Right ventricle myocardium inferior (tissue), 1 donor: ENCODE results near the gene RBM26. TPM values are rescaled to one million over a fixed set of nuclear protein-coding genes. Genes with fewer than 3 reads are reported as not detected.
A peak's percentile ranks its signal among the peaks of the same experiment; 100 is the strongest.

Source experiments
- ATAC-seq: fragments of 200-7000 bp; cut with Tn5 transposase; one replicate; pipeline ENCODE4 v1.9.1; 2020; ENCODE audit warnings: mild to moderate bottlenecking, moderate library complexity
- DNase-seq: peaks from one replicate; pipeline ENCODE4 v3.0.0; 2021; ENCODE audit errors: missing footprints
- intact Hi-C: fragments of 100-400 bp; cut with DNase I; formaldehyde crosslinking; loops from one replicate; pipeline ENCODE4 v1.11.0; 2022
- total RNA-seq: library from RNA; stranded (reverse); fragmentation: NEBNext Ultra II Directional; extraction: Animal tissue kit (Norgen Biotek cat#: 25700); gene quantifications from one replicate; pipeline ENCODE4 v1.2.1, GENCODE V29; 2021
- donor health status: DM: no; HTN: yes; CAD: no; lungs with severe emphysema.

The RBM26 gene
- total RNA-seq, 1 donor from 2014 or later = 19.2 TPM

DNA sequence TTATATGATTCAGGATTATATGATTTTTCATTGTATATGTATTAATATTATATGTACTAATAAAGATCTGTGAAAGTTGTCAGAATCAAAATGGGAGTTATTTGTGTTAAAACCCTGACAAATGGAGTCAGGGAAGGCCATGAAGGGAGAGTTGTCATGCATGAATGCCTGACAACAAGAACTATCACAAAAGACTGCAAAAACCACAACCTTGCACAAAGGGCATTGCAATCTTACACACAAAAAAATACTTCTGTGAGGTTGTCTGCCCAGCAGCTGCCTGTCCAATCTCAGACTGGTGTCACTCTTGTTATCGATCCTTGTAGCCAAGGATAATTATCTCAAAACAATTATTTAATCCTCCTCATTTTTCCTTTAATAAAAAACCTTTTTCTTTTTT, 21.2 kb upstream of the RBM26 start:
- intact Hi-C loops = loop anchor here (10.0 kb wide), 1 partner anchor 1598 kb away; no protein-coding TSS in a partner anchor
- no peak for ATAC-seq
- no peak for DNase-seq

DNA sequence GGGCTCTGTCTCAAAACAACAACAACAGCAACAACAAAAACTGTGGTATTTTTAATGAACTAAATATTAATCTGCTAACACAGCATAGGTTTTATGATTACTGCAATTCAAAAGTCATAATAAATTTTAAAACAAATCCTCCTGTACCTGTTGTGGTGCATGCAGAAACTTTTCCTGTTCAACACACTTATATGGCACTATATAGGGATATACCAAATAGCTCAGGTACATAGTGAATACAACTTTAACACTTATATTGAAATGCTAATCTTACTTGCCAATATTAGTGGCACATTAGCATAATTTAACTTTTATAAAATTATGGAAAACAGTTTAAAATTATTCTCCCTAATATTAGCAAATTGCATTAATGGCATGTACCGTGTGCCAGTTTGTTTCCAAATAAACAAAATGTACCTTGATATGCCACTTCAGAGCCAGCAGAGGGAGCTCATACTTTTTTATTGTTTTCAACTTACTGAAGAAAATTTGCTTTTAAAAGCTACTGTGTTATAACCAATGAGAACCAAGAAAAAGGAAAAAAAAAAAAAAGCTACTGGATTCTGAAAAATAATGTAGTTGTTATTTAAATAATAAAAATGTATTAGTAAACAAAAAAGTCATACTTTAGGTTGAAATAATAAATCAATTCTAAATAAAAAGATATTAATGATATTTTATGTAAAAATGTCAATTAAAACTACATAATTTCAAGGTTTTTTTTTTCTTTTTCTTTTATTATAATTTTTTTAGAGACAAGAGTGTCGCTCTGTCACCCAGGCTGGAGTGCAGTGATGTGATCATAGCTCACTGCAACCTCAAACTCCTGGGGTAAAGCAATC, 18.0 kb upstream of the RBM26 start:
- DNase-seq = no peak
- no peak for ATAC-seq
- intact Hi-C loops = loop anchor here (1.0 to 10.0 kb wide), 2 partner anchors 117 to 1601 kb away; no protein-coding TSS in a partner anchor

DNA sequence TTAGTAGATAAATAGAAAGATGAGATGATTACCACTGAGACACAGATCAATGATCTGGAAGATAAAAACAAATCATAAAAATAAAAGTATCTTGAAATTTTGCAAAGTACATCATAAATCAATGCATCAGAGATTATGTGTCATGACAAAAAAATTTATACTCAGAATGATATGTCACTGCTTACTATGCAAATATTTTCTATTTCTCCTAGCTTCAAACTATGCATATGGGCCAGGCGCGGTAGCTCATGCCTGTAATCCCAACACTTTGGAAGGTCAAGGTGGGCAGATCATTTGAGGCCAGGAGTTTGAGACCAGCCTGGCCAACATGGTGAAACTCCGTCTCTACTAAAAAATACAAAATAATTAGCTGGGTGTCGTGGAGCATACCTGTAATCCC, 17.3 kb upstream of the RBM26 start:
- no peak for ATAC-seq
- intact Hi-C loops = loop anchor here (1.0 to 10.0 kb wide), 2 partner anchors 118 to 1601 kb away; no protein-coding TSS in a partner anchor
- no peak for DNase-seq

DNA sequence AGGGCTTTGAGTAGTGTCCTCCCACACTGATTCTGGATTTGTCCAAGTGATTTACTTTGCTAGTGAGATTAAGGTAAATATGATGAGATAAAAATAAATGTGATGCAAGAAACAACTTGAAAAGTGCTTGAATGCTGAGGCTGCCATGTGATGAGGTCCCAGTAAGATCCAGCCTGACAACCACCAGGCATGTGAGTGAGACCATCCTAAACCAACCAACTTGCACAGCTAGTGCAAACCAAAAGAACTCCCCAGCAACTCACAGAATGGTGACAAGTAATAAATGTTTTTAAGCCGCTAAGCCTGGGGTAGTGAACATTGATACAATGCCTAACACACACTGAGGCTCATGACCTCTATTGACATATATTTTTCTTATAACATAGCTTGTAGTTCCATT, 13.3 kb upstream of the RBM26 start:
- DNase-seq (no peak), ATAC-seq (no peak)
- intact Hi-C loops = no loop called here

DNA sequence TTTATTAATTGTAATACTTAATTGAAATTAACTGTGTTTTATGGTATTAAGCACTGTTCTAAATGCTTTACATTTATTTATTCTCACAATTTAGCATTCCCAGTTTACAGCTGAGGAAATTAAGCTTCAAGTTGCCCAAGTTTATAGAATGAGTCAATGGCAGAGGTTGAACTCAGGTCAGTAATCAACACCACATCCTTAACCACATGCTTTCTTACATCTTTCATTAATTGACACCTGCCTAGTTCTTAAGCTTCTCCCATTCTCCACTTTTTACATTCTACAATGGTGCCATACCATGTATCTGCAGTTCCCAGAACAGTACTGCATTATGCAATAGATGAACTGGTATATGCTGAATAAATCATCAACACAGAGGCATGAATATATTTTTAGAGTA, 11.7 kb upstream of the RBM26 start:
- intact Hi-C loops = no loop called here
- no peak for ATAC-seq
- DNase-seq = no peak

DNA sequence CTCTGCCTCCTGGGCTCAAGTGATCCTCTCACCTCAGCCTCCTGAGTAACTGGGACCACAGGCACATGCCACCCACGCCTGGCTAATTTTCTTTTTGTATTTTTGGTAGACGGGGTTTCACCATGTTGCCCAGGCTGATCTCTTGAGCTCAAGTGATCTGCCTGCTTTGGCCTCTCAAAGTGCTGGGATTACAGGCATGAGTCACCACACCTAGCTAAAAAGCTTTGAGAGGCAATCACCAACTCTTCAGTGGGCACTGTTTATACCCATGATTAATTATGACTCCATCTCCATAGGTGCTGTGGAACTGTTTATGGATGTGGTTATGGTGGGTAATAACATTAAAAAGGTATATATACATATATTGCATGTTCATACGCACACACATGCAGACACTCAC, 7.5 kb upstream of the RBM26 start:
- DNase-seq = no peak
- intact Hi-C loops = no loop called here
- no peak for ATAC-seq

DNA sequence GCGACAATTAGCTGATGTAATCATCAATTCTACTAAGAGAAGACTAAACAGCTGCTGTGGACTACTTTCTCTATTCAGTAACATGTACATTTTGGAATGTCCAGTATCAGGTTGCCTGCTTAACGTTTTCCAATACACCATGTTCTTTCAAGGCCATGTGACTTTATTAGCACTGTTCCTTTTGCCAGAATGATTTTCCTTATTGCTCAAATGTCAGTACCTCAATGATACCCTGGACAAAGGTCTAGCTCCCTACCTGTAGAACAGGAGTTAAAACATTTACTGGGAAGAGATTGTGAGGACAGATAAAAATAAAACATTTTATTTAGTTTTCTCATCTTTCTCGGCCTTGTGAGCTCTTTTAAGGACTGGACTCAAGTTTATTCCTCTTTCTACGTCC, 3.8 kb upstream of the RBM26 start:
- no peak for DNase-seq
- no peak for ATAC-seq
- intact Hi-C loops = loop anchor here (10.0 kb wide), 1 partner anchor 935 kb away; the partner anchor contains the start of gene SPRY2

DNA sequence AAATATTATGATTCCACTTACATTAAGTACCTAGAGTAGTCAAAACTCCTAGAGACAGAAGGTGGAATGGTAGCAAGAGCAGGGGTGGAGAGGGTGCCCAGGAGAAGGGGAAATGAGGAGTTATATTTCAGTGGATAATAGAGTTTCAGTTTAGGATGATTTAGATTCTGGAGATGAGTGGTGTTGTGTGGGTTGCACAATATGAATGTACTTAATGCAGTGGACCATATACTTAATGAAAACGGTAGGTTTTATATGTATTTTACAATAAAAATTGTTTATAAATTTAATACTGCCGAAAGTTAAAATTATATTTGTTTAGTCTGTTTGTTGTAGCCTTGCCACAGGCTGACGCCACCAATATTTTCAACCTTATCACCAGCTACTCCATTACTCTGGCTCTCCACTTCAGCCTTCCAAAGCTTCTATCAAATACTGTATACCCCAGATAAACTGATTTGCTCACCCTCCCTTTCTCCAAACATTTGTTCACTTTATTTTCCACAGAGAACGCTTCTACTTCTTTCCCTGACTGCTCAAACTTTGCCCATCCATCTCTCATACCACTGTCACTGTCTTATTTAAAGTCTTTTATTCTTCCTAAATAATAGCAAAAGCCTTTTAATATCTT, 1.4 kb upstream of the RBM26 start:
- ATAC-seq = no peak

DNA sequence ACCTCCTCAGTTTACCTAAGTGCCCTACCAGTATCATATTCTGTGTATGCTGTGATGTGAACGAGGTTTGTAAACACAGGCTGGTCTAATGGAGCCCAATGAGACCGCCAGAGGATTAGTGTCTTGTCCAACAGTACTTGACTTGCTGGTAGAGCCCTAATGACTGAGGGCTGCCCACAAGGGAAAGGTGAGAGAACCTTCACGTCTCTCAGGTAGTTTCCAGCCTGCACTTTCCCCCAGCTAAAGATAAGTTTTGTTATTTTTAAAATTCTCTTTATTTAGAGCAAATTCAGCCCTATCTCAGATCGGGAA, 498 bp upstream of the RBM26 start:
- ATAC-seq (peak; percentile 24), DNase-seq (no peak)
- intact Hi-C loops = loop anchor here (10.0 kb wide), 1 partner anchor 938 kb away; the partner anchor contains the start of gene SPRY2

More for the DNA sequence above, 1.4 kb upstream of the RBM26 start:
- intact Hi-C loops = loop anchor here (10.0 kb wide), 1 partner anchor 937 kb away; the partner anchor contains the start of gene SPRY2
- no peak for DNase-seq

DNA sequence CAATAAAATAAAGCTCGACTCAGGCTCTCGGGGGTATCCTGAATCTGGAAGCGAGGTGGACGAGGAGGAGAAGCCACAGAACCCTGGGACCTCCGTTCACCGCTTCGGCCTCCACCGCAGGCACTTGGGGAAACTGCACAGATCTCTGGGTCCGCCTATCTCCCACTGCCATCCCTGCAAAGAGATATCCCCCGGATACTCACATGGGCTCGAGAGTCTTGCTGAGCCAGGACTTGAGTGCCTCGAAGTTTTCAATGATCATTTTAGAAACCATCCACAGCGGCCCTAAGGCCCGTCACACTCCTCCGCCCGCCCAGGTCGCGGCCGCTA, 589 bp downstream of the RBM26 start:
- intact Hi-C loops = loop anchor here (10.0 kb wide), 1 partner anchor 939 kb away; the partner anchor contains the start of gene SPRY2
- no peak for DNase-seq
- ATAC-seq = no peak

DNA sequence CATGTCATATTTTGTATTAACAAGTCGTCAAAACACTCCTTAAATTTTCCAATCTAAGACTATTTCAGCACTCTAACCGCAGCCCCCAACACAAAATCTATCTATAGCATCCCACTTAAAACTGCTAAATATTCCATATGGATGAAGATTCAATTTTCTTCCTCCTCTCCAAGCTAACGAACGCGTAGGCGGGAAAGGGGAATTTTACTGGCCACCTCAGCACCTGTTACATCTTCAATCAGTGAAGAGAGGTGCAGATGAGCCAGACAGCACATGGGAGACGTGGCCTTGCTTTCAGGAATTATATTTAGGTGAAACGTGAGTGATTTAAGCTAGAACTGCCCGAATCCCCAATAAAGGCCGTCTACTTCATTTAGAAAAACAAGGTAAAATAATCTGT, 1.1 kb downstream of the RBM26 start:
- intact Hi-C loops = loop anchor here (10.0 kb wide), 1 partner anchor 940 kb away; the partner anchor contains the start of gene SPRY2
- ATAC-seq = no peak
- no peak for DNase-seq

DNA sequence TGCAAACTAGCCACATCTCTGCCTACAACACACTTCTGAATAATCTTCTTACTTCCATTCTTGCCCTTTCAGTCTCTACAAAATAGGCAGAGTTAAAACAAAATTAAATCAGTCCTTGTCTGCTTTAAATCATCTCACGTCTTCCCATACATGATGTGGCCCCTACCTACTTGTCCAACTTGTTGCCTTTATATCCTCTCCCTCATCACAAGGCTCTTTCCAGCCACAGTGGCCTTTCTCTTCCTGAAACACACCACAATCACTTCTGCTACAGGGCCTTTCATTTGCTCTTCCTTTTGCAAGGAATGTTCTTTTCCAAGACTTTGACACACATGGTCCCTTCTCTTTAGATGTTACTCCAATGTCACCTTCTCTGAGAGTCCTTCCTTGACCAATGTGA, 1.7 kb downstream of the RBM26 start:
- ATAC-seq (no peak), DNase-seq (no peak)
- intact Hi-C loops = loop anchor here (10.0 kb wide), 1 partner anchor 940 kb away; the partner anchor contains the start of gene SPRY2

DNA sequence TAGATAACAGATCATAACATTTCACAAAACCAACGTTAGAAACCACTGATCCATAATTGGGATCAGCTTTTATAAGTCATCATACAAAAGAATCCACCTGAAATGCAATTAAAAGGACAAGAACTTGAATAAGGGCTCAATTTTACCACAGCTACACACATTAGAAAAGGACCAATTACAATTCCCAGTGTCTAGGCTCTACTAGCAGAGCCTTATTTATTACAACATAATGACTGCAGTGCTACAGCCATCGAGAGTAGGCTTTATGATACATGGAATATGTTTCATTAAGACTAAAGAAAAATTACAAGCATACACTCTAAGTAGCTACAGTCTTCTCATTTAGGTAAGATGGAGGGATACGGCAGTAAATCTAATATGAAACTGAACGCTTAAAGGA, 2.9 kb downstream of the RBM26 start:
- intact Hi-C loops = loop anchor here (10.0 kb wide), 1 partner anchor 942 kb away; the partner anchor contains the start of gene SPRY2
- DNase-seq (no peak), ATAC-seq (no peak)

DNA sequence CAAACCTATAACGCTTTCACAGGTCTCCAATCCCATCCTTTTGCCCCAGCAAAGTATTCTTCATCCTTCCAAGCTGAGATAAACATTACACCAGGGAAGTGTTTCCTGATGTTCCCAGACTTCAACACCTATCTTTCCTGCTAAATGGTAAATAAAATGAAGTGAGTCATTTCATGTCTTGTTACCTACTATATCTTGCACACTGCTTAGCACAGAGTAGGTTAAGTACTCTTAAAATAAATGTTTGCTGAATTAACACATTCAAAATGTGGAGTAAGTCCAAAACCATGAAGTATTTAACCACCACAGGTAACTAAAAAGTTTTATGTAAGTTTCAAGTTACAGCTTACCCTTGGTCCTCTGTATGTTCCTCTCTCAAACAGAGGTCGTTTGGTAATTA, 3.4 kb downstream of the RBM26 start:
- ATAC-seq = no peak
- intact Hi-C loops = loop anchor here (10.0 kb wide), 1 partner anchor 942 kb away; the partner anchor contains the start of gene SPRY2

DNA sequence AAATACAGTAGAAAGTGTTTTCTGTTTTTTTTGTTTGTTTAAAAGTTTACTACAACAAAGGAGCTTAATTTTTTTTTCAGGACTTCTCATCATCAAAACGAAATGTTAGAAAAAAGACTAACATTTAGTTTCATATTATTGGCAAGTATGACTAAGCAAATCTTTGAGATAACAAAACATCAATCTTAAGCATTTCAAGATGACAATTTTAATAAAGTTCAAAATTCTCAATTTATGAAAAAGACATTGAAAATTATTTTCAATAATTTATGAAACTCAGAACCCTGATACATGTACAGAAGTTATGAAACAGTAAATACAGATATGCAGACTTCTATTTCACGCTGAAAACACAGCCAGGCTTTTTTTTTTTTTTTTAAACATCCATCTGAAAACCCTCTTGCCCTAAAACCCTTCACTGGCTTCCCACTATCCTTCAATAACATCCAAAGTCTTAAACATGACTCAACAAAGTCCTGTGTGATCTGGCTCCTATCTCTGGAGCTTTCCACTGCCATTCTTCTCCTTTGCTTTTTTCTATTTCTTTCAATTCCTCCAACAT, 3.9 kb downstream of the RBM26 start:
- DNase-seq = no peak
- intact Hi-C loops = loop anchor here (10.0 kb wide), 1 partner anchor 943 kb away; the partner anchor contains the start of gene SPRY2
- ATAC-seq = no peak

More for the DNA sequence above, 3.4 kb downstream of the RBM26 start:
- no peak for DNase-seq

DNA sequence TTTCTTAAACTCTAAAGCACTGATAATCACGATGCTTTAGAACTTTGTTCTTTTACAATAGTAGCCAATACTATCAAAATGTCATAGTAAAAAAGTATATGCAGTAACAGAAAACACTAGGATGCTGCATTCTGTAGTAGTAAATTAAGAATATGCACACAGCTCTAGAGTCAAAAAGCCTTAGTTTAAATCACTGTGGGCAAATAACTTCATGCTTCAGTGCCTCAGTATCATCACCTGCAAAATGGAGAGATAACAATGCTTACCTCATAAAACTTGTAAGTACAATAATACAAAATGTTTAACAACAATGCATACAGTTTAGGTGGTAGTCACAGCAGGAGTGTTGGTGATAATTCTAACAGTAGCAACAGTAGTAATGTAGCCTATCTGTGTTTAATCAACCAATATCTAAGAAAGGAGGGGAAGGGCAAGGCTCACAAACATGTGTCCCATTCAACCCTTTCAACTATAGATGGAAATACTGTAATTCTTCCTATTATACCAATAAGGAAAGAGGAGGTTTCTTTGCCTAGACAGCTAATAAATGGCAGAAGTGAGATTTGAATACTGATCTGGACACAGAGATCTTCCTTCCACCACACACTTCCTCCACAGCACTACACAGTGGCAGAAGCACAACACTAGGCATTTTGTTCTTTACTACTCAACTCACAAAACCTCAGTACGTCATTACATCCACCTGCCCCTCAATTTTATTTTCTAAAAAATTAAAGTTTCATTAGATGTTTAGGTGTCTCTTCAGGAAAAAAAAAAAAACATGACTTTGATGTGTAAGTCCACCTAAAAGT, 4.6 kb downstream of the RBM26 start:
- no peak for DNase-seq
- intact Hi-C loops = loop anchor here (10.0 kb wide), 1 partner anchor 943 kb away; the partner anchor contains the start of gene SPRY2
- ATAC-seq = no peak

DNA sequence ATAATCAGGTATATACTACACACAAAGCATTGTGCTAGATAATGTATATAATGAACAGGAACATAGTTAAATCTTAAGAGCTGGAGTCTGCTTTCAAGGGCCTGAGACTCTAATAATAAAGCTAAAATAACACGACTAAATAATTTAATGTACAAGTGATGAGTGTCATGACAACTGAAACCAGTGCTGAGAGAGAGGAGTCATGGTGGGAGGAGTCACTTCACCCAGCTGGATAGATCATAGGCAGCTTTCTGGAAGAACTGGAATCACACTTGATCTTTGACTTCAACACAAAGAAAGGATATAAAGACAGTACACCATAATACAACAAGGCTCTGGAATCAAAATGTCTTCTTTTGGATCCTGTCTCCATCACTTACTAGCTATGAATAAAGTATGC, 7.1 kb downstream of the RBM26 start:
- intact Hi-C loops = no loop called here
- DNase-seq = no peak
- no peak for ATAC-seq

DNA sequence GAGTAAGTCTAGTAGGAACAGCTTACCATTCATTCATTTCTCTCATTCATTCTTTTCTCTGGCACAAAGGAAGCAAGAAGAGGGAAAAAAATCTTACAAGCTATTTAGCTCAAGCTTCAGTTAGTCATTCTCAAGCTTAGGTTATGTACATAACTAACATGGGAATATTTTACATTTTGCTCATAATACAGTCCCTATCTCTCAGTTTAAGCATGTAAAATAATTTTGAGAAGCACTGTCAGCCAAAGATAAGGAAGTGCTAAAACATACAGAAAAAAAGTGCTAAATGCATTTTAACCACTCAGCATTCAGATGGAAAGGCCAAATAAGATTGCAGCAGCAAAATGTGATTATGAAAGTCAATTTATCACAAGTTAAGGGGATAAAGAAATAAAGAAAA, 7.9 kb downstream of the RBM26 start:
- intact Hi-C loops = no loop called here
- DNase-seq (no peak), ATAC-seq (no peak)

DNA sequence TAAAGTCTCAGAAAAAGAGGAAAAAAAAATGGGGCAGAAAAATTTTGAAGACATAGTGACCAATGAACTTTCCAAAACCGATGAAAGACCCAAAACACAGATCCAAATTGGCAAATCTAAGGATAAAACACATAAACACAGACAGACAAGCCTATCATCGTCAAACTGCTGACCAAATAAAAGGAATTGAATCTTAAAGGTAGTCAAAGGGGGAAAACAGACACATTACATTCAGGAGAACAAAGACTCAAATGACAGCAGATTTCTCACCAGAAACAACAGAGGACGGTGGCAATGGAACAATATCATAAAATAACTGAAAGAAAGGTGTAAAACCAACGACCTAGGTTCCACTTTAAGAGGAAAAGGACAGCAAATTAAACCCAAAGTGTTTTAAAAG, 10.2 kb downstream of the RBM26 start:
- DNase-seq = no peak
- ATAC-seq = no peak
- intact Hi-C loops = no loop called here
